Measurements from ENCODE around the gene SPTY2D1. TPM values are rescaled to one million over a fixed set of nuclear protein-coding genes. Genes with fewer than 3 reads are reported as not detected.

The SPTY2D1 gene
- total and polyA plus RNA-seq, 4 donors: 3.9 to 19.9 (median 11.5) TPM

- Histone ChIP-seq H3K4me1 (ENCODE audit: control insufficient read depth in 1 of 2, insufficient read depth in 2 of 2, low read length in 2 of 2) (peaks cover 0 to 3% of the 10 kb centered on the region in 2 donors), H3K27ac (ENCODE audit: low read depth in 1 of 2, low read length in 2 of 2) (peak overlapping the region in 1 of 2 donors; percentile 49), H3K9me3 (ENCODE audit: control insufficient read depth, low read length) (no peaks in the 10 kb centered on the region), H3K36me3 (ENCODE audit: control insufficient read depth in 1 of 2, insufficient read depth in 2 of 2, low read length in 1 of 2) (no peaks in the 10 kb centered on the region), H3K27me3 (ENCODE audit: control insufficient read depth in 1 of 2, insufficient read depth in 2 of 2, low read length in 1 of 2) (no peaks in the 10 kb centered on the region), H3K4me3 (ENCODE audit: low read length in 2 of 2) (peak overlapping the region; percentile 75 to 84)
- intact Hi-C loops (cut with DNase I): loop anchor here (5.0 kb wide), 2 partner anchors 46 to 64 kb away; partner anchors contain the start of genes TMEM86A (in 1 of the 2) and UEVLD (in 1 of the 2)
- WGBS, 2 donors: 4 to 7% methylated on average over 31 of the region's 31 CpGs
- no peak for DNase-seq
- ATAC-seq (ENCODE audit: low FRiP score): no peak
Measured at GRCh38 chr11:18633256-18634139, 644 bp downstream of the SPTY2D1 start.

DNA sequence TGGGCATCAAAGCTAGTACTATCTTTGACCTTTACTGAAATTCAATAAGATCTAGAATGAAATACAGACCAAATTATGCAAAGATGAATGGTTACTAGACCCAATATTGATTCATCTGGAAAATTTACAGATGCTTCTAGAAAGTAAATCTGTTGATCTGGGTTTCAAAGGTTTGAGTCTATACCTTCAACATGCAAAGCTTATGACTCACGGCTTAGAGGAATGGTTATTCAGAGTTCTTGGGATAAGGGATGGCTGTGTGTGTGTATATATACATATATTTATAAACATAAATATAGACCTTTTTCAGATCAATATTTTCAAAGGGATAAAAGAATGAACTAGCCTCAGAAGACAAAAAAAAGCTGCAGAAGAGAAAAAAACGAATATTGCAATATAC, 1.3 kb downstream of the SPTY2D1 start:
- H3K27ac ChIP-seq (ENCODE audit: low read depth in 1 of 2, low read length in 2 of 2): no peak overlapping the region
- H3K36me3 ChIP-seq (ENCODE audit: control insufficient read depth in 1 of 2, insufficient read depth in 2 of 2, low read length in 1 of 2): no peaks in the 10 kb centered on the region
- ATAC-seq (ENCODE audit: low FRiP score) (no peak), DNase-seq (no peak)
- no peaks in the 10 kb centered on the region for H3K9me3 ChIP-seq (ENCODE audit: control insufficient read depth, low read length)
- WGBS, 2 donors: 36 to 43% methylated on average over 2 of the region's 2 CpGs
- H3K27me3 ChIP-seq (ENCODE audit: control insufficient read depth in 1 of 2, insufficient read depth in 2 of 2, low read length in 1 of 2): no peaks in the 10 kb centered on the region
- peaks cover 0 to 3% of the 10 kb centered on the region in 2 donors for H3K4me1 ChIP-seq (ENCODE audit: control insufficient read depth in 1 of 2, insufficient read depth in 2 of 2, low read length in 2 of 2)
- intact Hi-C loops (cut with DNase I): loop anchor here (5.0 kb wide), 2 partner anchors 46 to 64 kb away; partner anchors contain the start of genes TMEM86A (in 1 of the 2) and UEVLD (in 1 of the 2)
- H3K4me3 ChIP-seq (ENCODE audit: low read length in 2 of 2): peak overlapping the region in 1 of 2 donors; percentile 84

DNA sequence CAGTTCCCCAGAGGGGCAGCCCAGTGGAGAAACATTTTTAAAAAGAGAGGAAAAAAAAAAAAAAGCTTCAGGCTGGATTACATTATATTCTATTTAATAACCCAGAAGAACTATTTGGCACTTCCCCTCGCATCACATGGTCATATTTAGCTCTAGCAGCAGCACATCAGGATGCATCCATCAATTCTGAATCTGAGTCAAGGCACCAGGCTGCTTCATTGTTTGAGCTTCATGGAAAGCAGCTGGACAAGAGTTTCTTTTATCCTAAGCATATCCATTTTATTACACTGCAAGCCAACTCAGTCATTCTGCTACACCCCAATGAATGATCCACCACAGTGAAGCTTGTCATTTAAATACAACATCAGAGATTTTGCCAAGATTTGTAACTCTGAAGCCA, 10.0 kb downstream of the SPTY2D1 start:
- ATAC-seq (ENCODE audit: low FRiP score) (no peak), DNase-seq (no peak)
- intact Hi-C loops (cut with DNase I): no loop called here
- no peaks in the 10 kb centered on the region for H3K36me3 ChIP-seq (ENCODE audit: control insufficient read depth in 1 of 2, insufficient read depth in 2 of 2, low read length in 1 of 2)
- no peaks in the 10 kb centered on the region for H3K27me3 ChIP-seq (ENCODE audit: control insufficient read depth in 1 of 2, insufficient read depth in 2 of 2, low read length in 1 of 2)
- H3K27ac ChIP-seq (ENCODE audit: low read depth in 1 of 2, low read length in 2 of 2): no peak overlapping the region
- no peaks in the 10 kb centered on the region for H3K4me1 ChIP-seq (ENCODE audit: control insufficient read depth in 1 of 2, insufficient read depth in 2 of 2, low read length in 2 of 2)
- no peak overlapping the region for H3K4me3 ChIP-seq (ENCODE audit: low read length in 2 of 2)
- WGBS, 2 donors: 76 to 91% methylated on average over 1 of the region's 1 CpG
- no peaks in the 10 kb centered on the region for H3K9me3 ChIP-seq (ENCODE audit: control insufficient read depth, low read length)

- ATAC-seq (ENCODE audit: low FRiP score) (no peak), DNase-seq (no peak)
- Histone ChIP-seq H3K27ac (ENCODE audit: low read depth in 1 of 2, low read length in 2 of 2) (no peak overlapping the region), H3K27me3 (ENCODE audit: control insufficient read depth in 1 of 2, insufficient read depth in 2 of 2, low read length in 1 of 2) (no peaks in the 10 kb centered on the region), H3K9me3 (ENCODE audit: control insufficient read depth, low read length) (no peaks in the 10 kb centered on the region), H3K4me1 (ENCODE audit: control insufficient read depth in 1 of 2, insufficient read depth in 2 of 2, low read length in 2 of 2) (peaks cover 0 to 1% of the 10 kb centered on the region in 2 donors), H3K36me3 (ENCODE audit: control insufficient read depth in 1 of 2, insufficient read depth in 2 of 2, low read length in 1 of 2) (no peaks in the 10 kb centered on the region), H3K4me3 (ENCODE audit: low read length in 2 of 2) (no peak overlapping the region)
- intact Hi-C loops (cut with DNase I): no loop called here
- 94 to 99% methylated on average over 2 of the region's 2 CpGs for WGBS, 2 donors
Measured at GRCh38 chr11:18623707-18624106, 10.4 kb downstream of the SPTY2D1 start.

- WGBS, 2 donors: 2 to 3% methylated on average over 5 of the region's 5 CpGs
- Histone ChIP-seq H3K27me3 (ENCODE audit: control insufficient read depth in 1 of 2, insufficient read depth in 2 of 2, low read length in 1 of 2) (no peaks in the 10 kb centered on the region), H3K27ac (ENCODE audit: low read depth in 1 of 2, low read length in 2 of 2) (peak overlapping the region; percentile 34 to 49), H3K4me3 (ENCODE audit: low read length in 2 of 2) (peak overlapping the region in 1 of 2 donors; percentile 55), H3K9me3 (ENCODE audit: control insufficient read depth, low read length) (no peaks in the 10 kb centered on the region), H3K36me3 (ENCODE audit: control insufficient read depth in 1 of 2, insufficient read depth in 2 of 2, low read length in 1 of 2) (no peaks in the 10 kb centered on the region), H3K4me1 (ENCODE audit: control insufficient read depth in 1 of 2, insufficient read depth in 2 of 2, low read length in 2 of 2) (peaks cover 0 to 1% of the 10 kb centered on the region in 2 donors)
- intact Hi-C loops (cut with DNase I): loop anchor here in 1 of 2 donors (10.0 kb wide), 1 partner anchor 294 kb away; the partner anchor contains the start of genes GTF2H1 and HPS5
- peak; percentile 50 for ATAC-seq (ENCODE audit: low FRiP score)
- no peak for DNase-seq
Measured at GRCh38 chr11:18618342-18619025, 15.7 kb downstream of the SPTY2D1 start.

DNA sequence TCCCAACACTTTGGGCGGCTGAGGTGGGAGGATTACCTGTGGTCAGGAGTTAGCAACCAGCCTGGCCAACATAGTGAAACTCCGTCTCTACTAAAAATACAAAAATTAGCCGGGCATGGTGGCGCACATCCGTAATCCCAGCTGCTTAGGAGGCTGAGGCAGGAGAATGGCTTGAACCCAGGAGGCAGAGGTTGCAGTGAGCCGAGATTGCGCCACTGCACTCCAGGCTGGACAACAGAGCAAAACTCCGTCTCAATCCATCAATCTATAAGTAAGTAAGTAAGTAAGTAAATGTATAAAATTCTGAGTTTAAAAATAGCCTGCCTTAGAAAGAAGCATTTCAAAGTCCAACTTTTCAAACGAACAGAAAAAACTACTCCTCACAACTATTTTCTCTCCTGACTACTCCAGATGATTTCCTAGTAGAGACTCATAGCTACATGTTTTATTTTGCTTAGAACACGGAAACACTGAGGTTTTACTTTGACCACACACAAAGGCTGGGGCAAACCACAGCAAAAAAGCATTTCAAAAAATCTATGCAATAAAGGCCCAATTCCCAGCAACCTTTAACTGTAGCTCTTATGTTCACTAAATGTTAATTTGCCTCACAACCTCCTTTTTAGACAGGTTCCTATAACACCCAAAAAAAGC, 16.3 kb downstream of the SPTY2D1 start:
- Histone ChIP-seq H3K27ac (ENCODE audit: low read depth in 1 of 2, low read length in 2 of 2) (peak overlapping the region; percentile 46 to 54), H3K4me1 (ENCODE audit: control insufficient read depth in 1 of 2, insufficient read depth in 2 of 2, low read length in 2 of 2) (peaks cover 0 to 1% of the 10 kb centered on the region in 2 donors), H3K36me3 (ENCODE audit: control insufficient read depth in 1 of 2, insufficient read depth in 2 of 2, low read length in 1 of 2) (no peaks in the 10 kb centered on the region), H3K4me3 (ENCODE audit: low read length in 2 of 2) (peak overlapping the region in 1 of 2 donors; percentile 55), H3K9me3 (ENCODE audit: control insufficient read depth, low read length) (no peaks in the 10 kb centered on the region), H3K27me3 (ENCODE audit: control insufficient read depth in 1 of 2, insufficient read depth in 2 of 2, low read length in 1 of 2) (no peaks in the 10 kb centered on the region)
- 26 to 47% methylated on average over 10 of the region's 10 CpGs for WGBS, 2 donors
- peak; percentile 68 for ATAC-seq (ENCODE audit: low FRiP score)
- no peak for DNase-seq
- intact Hi-C loops (cut with DNase I): loop anchor here in 1 of 2 donors (10.0 kb wide), 1 partner anchor 293 kb away; the partner anchor contains the start of genes GTF2H1 and HPS5

DNA sequence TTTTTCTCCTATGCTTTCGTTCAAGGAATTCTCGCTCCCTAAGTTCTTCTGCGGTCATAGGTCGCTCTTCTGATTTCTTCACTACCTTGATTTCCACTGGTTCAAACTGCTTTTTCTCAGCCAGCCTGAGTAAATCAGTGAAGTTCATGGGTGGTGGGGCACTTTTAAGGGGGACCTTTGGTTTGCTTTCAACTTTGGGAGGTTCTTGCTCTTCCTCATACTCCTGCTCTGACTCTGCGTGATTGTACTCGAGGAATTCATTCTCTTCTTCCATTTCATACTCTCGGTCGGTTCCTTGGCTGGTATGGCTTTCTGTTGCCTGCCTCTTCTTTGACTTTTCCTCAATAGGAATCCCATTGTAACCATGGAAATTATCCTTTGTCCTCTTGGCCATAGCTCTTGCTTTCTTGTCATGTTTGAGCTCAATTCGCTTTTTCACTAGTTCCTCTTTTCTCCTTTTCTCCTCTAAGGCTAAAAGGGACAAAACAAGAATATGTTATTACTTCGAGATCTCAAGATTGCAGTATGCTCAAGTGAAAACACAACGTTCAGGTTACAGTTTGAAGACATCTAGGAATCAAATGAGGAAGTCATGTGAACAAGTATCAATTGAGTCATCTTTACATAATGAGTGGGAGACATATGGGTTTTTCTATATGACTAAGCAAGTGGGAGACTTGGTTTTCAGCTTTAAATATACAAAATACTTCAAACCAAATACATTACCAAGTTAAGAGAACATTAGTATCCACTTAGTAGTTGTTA, 18.3 kb downstream of the SPTY2D1 start:
- Histone ChIP-seq H3K27ac (ENCODE audit: low read depth in 1 of 2, low read length in 2 of 2) (no peak overlapping the region), H3K36me3 (ENCODE audit: control insufficient read depth in 1 of 2, insufficient read depth in 2 of 2, low read length in 1 of 2) (peaks cover 0 to under 1% of the 10 kb centered on the region in 2 donors), H3K27me3 (ENCODE audit: control insufficient read depth in 1 of 2, insufficient read depth in 2 of 2, low read length in 1 of 2) (no peaks in the 10 kb centered on the region), H3K4me3 (ENCODE audit: low read length in 2 of 2) (no peak overlapping the region), H3K9me3 (ENCODE audit: control insufficient read depth, low read length) (no peaks in the 10 kb centered on the region), H3K4me1 (ENCODE audit: control insufficient read depth in 1 of 2, insufficient read depth in 2 of 2, low read length in 2 of 2) (peaks cover 0 to 1% of the 10 kb centered on the region in 2 donors)
- DNase-seq (no peak), ATAC-seq (ENCODE audit: low FRiP score) (no peak)
- intact Hi-C loops (cut with DNase I): loop anchor here in 1 of 2 donors (10.0 kb wide), 1 partner anchor 291 kb away; the partner anchor contains the start of genes GTF2H1 and HPS5
- 93% methylated on average over 11 of the region's 11 CpGs for WGBS, 2 donors
